GM18498 (cell line): ENCODE results near the gene FBXO33.

ENCODE experiments used
- ATAC-seq: cut with Tn5 transposase; IDR thresholded peaks from one replicate; pipeline ENCODE4 v1.9.1; 2021; ENCODE audit warnings: mild to moderate bottlenecking, moderate library complexity; ENCODE audit not compliant: unreplicated experiment

FBXO33 gene

DNA sequence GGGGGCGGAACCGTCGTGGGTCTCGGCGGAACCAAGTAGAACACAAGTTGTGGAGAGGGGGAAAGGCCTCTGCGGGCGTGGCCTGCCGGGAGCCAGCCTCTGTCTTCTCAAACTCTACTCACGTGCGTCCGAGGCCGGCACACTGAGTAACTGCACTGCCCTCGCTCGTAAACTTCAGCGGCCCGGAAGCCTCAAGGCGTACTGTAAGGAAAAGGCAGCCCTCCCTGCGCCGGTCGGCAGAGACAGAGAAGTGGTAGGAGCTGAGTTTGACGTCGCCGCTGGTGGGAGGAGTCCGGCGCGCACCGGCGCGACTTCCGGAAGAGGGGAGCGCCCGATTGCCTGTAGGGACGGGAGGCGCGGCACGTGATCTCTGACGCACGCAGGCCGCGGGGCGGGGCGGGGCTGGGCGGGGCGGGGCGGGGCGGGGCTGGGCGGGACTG, at the start of gene FBXO33:
Gene FBXO33 (minus strand): TSS at position 255 of the 440 bp plus-strand sequence. CDS start 271 bp downstream, outside the sequence.
- peak; percentile 86 for ATAC-seq

DNA sequence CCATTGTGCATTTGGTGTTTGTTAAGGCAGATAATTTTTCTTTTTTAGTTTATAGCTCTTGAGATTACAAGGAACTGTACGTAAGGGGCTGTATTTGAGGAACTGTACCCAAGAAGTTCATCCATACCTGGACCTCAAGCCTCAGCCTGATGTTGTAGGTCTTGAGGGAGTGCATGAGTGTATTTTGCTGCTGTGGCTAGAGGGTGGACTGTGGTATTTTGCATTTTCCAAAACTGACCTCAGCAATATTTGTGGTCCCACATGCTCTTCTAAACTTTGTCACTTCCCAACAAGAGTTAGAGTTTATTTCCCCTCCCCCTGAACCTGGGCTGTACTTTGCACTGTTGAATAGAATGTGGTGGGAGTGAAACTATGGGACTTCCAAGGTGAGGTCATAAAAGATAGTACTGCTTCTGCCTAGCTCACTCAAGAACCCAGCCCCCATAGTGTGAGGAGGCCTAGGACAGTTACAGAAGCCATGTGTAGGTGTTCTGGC, 42.2 kb upstream of the FBXO33 start:
- peak; percentile 95 for ATAC-seq

- no peak for ATAC-seq
Observed at GRCh38 chr14:39472078-39472477, 39.8 kb upstream of the FBXO33 start.

DNA sequence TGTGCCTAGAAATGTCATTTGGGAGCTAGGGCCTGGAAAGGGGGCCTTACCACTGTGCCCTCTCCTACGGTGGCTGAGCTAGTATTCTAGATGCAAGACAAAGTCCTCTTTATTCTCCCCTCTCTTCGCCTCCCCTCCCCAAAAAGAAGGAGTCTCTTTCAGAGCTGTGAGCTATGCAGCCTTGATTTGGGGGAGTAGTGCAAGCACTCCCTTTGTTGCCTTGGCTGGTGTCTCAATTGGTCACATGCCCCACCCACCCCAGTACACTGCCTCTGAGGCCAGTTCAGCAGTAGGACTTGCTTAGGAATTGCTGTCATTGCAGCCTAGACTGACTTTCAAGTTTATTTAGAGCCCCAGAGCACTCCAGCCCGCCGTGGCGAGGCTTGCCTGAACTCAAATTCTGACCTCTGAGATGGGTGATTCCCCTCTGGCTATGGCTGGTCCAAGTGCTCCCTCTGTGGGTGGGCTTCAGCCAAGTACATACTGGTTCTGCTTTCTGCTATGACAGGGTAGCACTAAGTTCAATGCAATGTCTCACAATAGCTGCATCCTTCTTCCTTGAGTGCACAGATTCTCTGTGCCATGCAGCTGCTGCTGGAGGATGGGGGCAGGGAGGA, 37.0 kb upstream of the FBXO33 start:
- ATAC-seq: peak; percentile 97

- peak; percentile 58 for ATAC-seq
Observed at GRCh38 chr14:39467889-39468524, 35.8 kb upstream of the FBXO33 start.

DNA sequence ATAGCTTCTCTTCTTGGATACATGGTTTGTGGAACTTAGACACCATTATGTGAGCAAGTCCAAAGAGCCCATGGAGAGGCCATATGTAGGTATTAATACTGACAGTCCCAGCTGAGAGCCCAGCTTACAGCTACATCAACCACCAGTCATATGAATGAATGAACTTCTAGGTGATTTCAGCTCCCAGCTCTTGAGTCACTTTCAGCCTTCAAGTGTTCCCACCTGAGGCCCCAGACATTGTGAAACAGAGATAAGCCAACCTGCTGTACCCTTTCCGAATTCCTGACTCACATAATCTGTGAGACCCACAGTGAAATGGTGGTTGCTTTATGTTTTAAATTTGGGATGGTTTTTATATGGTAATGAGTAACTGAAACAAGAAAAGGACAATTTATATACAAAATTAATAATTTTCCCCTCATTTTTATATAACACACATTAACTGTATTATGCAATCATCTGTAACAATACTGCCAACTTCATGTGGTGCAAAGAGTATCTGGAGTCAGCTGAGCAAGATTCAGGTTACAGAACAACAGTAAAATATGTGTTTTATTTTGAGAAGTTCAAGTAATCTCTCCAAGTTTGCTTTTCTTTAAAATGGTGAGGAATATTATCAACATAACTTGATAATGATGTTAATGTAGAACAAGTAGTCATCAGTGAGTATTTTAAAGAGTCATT, 27.7 kb upstream of the FBXO33 start:
- no peak for ATAC-seq

- ATAC-seq: no peak
Observed at GRCh38 chr14:39456702-39457250, 24.5 kb upstream of the FBXO33 start.

DNA sequence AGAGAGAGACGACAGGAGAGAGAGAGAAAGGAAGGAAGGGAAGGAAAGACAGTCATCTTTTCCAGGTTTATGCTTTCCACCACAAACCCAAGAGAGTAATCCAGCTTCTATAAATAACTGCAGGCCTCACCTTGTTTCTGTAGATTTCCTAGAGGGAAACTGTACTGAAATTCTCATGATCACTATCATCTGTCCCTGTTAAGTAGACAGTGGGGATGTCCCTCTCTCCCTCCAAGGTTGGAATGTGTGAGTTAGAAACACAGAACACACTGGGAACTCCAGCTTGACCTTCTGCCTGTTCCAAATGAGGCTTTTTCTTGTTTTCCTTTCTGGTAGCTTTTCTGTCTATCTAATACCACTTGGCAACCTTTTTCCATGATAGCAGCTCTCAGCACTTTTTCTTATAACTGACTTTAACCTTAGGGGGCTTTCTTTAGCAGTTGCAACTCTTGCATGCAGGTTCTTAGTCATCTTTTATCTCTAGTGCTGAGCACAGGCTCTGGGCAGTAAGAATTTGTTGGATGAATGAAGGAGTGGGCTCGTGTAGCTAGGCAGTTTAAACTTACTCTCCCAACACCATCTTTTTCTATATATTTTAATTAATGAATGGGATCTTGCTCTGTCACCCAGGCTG, 22.8 kb upstream of the FBXO33 start:
- ATAC-seq: no peak

DNA sequence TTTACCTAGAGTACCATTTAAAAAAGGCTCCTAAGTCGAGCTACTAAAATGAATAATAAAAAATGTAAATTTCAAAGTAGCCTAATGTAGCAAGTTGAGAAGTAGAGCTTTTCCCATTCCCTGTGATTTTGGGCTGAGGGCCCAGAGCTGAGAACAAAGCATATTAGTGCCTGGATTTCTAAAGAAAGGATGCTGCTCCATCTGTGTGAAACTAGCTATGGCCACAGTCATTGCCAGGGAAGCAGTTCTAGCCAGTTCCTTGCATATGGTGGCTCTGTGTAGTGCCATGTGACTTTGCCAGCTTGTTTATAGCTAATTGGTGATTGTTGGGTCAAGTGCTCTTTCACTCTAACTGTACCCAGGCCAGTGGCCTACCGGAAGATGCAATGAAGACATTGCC, 20.4 kb upstream of the FBXO33 start:
- no peak for ATAC-seq

GRCh38 chr14:39451811-39452210, 19.6 kb upstream of the FBXO33 start:
- ATAC-seq: peak; percentile 31

- no peak for ATAC-seq
Observed at GRCh38 chr14:39447175-39447661, 15.0 kb upstream of the FBXO33 start.

GRCh38 chr14:39446131-39446744, 14.0 kb upstream of the FBXO33 start:
- ATAC-seq: peak; percentile 59

DNA sequence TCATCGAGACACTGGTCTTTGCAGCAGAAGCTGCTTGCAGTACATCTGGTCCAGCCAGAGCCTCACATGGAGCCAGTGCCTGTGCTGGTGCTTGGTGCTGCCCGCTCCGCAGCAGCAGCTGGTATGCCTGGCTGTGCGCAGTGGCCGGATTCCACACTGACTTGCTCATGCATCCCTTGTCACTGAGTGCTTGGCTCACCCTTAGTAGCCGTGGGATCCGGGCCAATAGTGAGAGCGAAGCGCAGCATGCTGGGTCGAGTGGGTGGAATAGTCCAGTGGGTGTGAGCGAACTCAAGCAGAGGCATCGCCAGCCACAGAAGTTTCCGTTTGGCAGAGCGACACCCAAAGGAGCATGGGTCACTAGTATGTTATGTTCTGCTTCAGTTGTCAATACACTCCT, 10.1 kb upstream of the FBXO33 start:
- ATAC-seq: no peak

DNA sequence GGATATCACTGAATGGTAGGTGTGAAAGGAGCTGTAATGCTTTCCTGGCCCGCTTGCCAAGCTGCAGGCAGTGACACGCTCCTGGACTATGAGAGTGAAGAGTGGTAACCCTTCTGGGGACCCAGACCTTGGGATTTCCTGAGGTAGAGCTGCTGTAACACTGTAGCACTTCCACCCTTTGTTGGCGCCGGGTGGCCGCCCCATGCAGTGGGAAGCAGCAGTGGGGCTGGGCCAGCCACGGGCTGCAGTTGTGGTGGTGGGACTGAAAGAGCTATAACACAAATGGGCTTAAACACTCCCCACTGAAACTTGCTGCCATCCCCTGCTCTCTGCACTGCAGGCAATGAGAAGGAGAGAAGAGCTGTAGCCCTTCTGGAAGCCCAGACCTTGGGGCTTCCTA, 9.6 kb upstream of the FBXO33 start:
- no peak for ATAC-seq

DNA sequence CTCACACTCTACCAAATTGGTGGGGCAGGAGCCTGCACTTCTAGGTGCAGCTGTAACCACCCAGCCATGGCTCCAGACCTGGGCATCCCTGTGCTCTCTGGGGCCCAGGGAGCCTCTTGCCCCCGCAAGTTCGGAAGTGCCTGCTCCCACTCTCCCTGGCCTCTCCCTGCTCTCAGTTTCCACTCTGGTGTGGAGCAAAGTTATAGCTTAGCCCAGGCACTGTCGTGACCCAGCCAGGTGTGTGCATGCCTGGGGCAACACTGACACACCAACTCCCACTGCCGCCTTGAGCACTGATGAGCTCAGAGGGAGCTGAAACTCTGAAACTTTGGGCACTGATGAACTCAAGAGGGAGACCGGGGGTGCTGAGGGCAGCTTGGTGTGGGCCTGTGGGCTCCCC, 8.7 kb upstream of the FBXO33 start:
- no peak for ATAC-seq

DNA sequence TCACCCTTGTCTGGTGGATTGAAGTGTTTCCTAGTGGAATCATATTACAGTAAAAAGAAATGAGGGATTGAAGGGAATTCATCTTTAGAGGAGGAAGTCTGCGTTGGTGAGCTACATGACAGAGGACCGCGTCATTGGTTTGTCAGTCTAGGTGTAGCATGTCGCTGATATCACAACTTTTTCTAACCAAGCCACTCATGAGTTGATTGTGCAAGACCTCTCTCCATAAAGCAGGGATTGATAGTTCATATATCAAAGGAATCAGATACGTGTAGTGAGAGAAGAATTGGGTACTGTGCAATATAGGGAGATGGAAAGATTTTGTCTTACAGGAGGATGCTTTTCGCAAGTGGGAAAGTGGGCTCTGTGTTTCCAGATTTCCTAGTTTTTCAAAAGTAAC, 3.0 kb upstream of the FBXO33 start:
- ATAC-seq: no peak

DNA sequence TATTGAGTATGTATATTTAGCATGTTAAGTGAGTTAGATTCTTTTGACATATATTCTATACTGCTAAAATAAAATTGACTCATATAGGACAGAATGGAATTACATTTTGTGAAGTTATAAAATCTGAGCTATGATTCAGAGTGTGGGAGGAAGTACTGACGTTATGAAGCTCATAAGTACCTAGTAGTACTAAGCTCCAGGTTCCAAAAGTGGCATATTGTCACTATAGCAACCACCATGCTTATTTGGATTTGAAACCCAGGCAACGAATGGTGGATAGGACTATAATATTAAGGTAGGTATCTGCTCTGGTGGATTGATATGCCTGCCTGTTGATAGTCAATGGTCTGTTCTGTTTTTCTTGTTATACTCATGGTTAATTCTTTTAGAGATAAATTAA, 2.2 kb upstream of the FBXO33 start:
- no peak for ATAC-seq

DNA sequence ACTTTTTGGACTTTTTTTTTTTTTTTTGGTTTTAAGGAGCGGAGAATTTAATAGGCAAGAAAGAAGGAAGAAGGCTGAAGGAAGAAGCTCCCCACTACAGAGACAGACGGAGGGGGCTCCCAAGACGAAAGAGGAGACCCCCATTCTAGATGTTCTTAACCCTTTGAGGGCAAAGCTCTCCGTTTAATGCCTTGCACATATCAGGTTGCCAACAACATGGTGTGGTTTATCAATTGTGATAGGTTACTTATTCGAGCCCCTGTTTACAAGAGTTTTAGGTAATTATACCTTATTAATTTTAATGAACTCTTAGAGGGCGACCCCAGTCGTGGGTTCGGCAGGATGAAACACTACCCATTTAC, 1.2 kb upstream of the FBXO33 start:
- no peak for ATAC-seq

DNA sequence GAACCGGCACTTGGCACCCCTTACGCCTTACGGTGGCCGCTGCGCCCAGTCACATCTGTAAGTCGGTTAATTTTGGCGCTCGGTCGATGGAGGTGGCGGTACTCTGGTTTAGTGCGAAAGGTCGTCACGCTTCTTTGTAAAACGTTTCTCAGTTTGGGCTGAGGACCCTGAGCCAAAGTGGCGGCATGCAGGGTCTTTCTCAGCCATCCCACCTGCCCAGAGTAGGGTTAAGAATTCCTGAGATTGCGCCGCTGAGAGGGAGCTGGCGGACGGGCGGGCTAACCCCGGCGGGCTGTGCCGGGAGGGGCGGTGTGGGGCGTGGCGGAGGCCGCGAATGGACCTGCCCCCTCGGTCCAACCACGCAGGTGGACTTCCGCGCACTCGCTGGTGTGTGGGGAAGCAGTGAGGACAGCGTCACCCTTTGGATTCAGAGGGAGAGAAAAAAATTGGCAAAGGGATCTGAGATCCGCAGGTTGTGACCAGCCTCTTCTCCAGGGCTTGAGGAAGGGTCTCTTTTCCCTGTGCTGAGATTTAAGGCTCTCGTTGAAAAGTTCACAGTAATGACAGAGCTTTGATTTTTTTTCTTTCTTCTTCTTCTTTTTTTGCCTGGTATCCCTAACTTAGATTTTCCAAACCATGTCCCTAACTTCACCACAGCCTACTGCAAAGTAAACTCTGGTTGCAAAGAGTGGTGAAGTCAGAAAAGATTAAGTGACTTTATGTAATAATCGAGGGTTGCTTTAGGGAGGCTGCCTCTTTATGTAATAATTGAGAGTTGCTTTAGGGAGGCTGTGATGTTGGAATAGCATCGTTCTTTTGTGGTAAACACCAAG, 602 bp upstream of the FBXO33 start:
- ATAC-seq: peak; percentile 71
